Karpas-422 (cell line): Measurements from ENCODE around the gene RBBP6. TPM values are rescaled to one million over a fixed set of nuclear protein-coding genes. Genes with fewer than 3 reads are reported as not detected.
"Not testable (repeated sequence)": the region's sequence is repeated elsewhere in the genome, so short reads cannot be mapped to it uniquely, and the experiment has no call there.

Source experiments
- DNase-seq: peaks from one replicate; pipeline ENCODE4 v3.0.0-alpha.2; 2015
- H2AFZ ChIP-seq: fragments of 200-600 bp; sonication (generic); 2 replicates; pipeline ENCODE4 v1.6.1; 2014; ENCODE audit warnings: antibody characterized with exemption, low read length, mixed read lengths
- H3K27ac ChIP-seq: fragments of 200-600 bp; sonication (generic); 2 replicates; pipeline ENCODE4 v1.5.1; 2014; ENCODE audit warnings: mild to moderate bottlenecking, low read length, moderate library complexity
- H3K27me3 ChIP-seq: fragments of 200-600 bp; sonication (generic); 2 replicates; pipeline ENCODE4 v1.6.1; 2014; ENCODE audit warnings: low read length, mixed read lengths
- H3K36me3 ChIP-seq: fragments of 200-600 bp; sonication (generic); 2 replicates; pipeline ENCODE4 v1.6.1; 2014; ENCODE audit warnings: low read length, mixed read lengths; ENCODE audit not compliant: insufficient read depth
- H3K4me1 ChIP-seq: fragments of 200-600 bp; sonication (generic); 2 replicates; pipeline ENCODE4 v1.6.1; 2014; ENCODE audit warnings: mild to moderate bottlenecking, low read length, mixed read lengths
- H3K4me2 ChIP-seq: fragments of 200-600 bp; sonication (generic); 2 replicates; pipeline ENCODE4 v1.6.1; 2014; ENCODE audit warnings: low read length, low read depth, mild to moderate bottlenecking; ENCODE audit not compliant: poor library complexity, severe bottlenecking
- H3K4me3 ChIP-seq: fragments of 200-600 bp; sonication (generic); 2 replicates; pipeline ENCODE4 v1.5.1; 2014; ENCODE audit warnings: mild to moderate bottlenecking, antibody characterized with exemption, low read length, mixed read lengths
- H3K79me2 ChIP-seq: fragments of 200-600 bp; sonication (generic); 2 replicates; pipeline ENCODE4 v1.6.1; 2014; ENCODE audit warnings: mild to moderate bottlenecking, low read length, mixed read lengths
- H3K9ac ChIP-seq: fragments of 200-600 bp; sonication (generic); 2 replicates; pipeline ENCODE4 v1.6.0; 2014; ENCODE audit warnings: low read length
- H3K9me2 ChIP-seq: fragments of 200-600 bp; sonication (generic), shearing (Covaris generic); replicated peaks from 2 replicates; pipeline ENCODE4 v1.6.0; 2014; ENCODE audit warnings: mild to moderate bottlenecking, low read length, moderate library complexity; ENCODE audit not compliant: insufficient read depth
- H3K9me3 ChIP-seq: fragments of 300-700, 200-600 bp; sonication (generic); 2 replicates; pipeline ENCODE4 v1.6.1; 2014; ENCODE audit warnings: low read length, mixed read lengths
- H4K20me1 ChIP-seq: fragments of 200-600 bp; sonication (generic); 2 replicates; pipeline ENCODE4 v1.6.1; 2014; ENCODE audit warnings: mild to moderate bottlenecking, antibody characterized with exemption, low read length, low read depth; ENCODE audit not compliant: insufficient read depth
- total RNA-seq: library from RNA; depleted of rRNA; stranded (reverse); fragments of >200 nt; shearing (Covaris generic); gene quantifications from 2 replicates; pipeline ENCODE4 v1.2.3, GENCODE V29; 2014; ENCODE audit warnings: low replicate concordance

The RBBP6 gene
- total RNA-seq, 1 experiment from 2014 or later = 45.5 TPM

GRCh38 chr16:24555346-24555872, 16.0 kb downstream of the RBBP6 start:
- no peak for DNase-seq
- Histone ChIP-seq H3K9ac (no peak overlapping the region), H3K4me3 (no peak overlapping the region), H3K9me2 (no peaks in the 10 kb centered on the region), H3K9me3 (no peaks in the 10 kb centered on the region), H2AFZ (no peak overlapping the region), H3K27ac (no peak overlapping the region), H3K79me2 (peaks cover 70% of the 10 kb centered on the region), H3K4me2 (no peak overlapping the region), H3K4me1 (peaks cover 7% of the 10 kb centered on the region; the same call in 1 of the 2 replicates), H3K27me3 (no peaks in the 10 kb centered on the region), H3K36me3 (peaks cover 79% of the 10 kb centered on the region), H4K20me1 (peaks cover 12% of the 10 kb centered on the region)

GRCh38 chr16:24562811-24563210, 23.4 kb downstream of the RBBP6 start:
- Histone ChIP-seq H3K79me2 (peaks cover 8% of the 10 kb centered on the region), H3K27ac (no peak overlapping the region), H3K27me3 (no peaks in the 10 kb centered on the region), H4K20me1 (no peaks in the 10 kb centered on the region), H3K36me3 (peaks cover 87% of the 10 kb centered on the region), H3K4me3 (no peak overlapping the region), H3K9me3 (no peaks in the 10 kb centered on the region), H2AFZ (no peak overlapping the region), H3K9me2 (no peaks in the 10 kb centered on the region), H3K4me1 (peaks cover 4% of the 10 kb centered on the region; the same call in 1 of the 2 replicates), H3K4me2 (no peak overlapping the region), H3K9ac (no peak overlapping the region)
- DNase-seq = no peak

- no peaks in the 10 kb centered on the region for H3K9me2 ChIP-seq
- no peaks in the 10 kb centered on the region for H3K9me3 ChIP-seq
- no peak overlapping the region for H2AFZ ChIP-seq
- H3K27ac ChIP-seq = no peak overlapping the region
- H3K4me1 ChIP-seq = no peaks in the 10 kb centered on the region
- no peak overlapping the region for H3K9ac ChIP-seq
- H3K27me3 ChIP-seq = no peaks in the 10 kb centered on the region
- no peaks in the 10 kb centered on the region for H3K79me2 ChIP-seq
- H3K4me2 ChIP-seq = no peak overlapping the region
- peaks cover 89% of the 10 kb centered on the region for H3K36me3 ChIP-seq
- DNase-seq = no peak
- no peaks in the 10 kb centered on the region for H4K20me1 ChIP-seq
- no peak overlapping the region for H3K4me3 ChIP-seq
Observed at GRCh38 chr16:24568392-24568791, 29.0 kb downstream of the RBBP6 start.

GRCh38 chr16:24571096-24571495, 31.7 kb downstream of the RBBP6 start:
- peaks cover 68% of the 10 kb centered on the region for H3K36me3 ChIP-seq
- H2AFZ ChIP-seq = no peak overlapping the region
- no peaks in the 10 kb centered on the region for H3K4me1 ChIP-seq
- no peaks in the 10 kb centered on the region for H3K79me2 ChIP-seq
- no peaks in the 10 kb centered on the region for H3K9me2 ChIP-seq
- H3K27ac ChIP-seq = no peak overlapping the region
- no peaks in the 10 kb centered on the region for H3K9me3 ChIP-seq
- no peaks in the 10 kb centered on the region for H4K20me1 ChIP-seq
- no peak overlapping the region for H3K9ac ChIP-seq
- no peak for DNase-seq
- H3K4me2 ChIP-seq = no peak overlapping the region
- no peak overlapping the region for H3K4me3 ChIP-seq
- H3K27me3 ChIP-seq = no peaks in the 10 kb centered on the region

GRCh38 chr16:24572069-24572468, 32.7 kb downstream of the RBBP6 start:
- H3K9ac ChIP-seq = no peak overlapping the region
- no peak overlapping the region for H3K27ac ChIP-seq
- no peak overlapping the region for H3K4me3 ChIP-seq
- no peaks in the 10 kb centered on the region for H4K20me1 ChIP-seq
- DNase-seq = no peak
- H3K36me3 ChIP-seq = peaks cover 60% of the 10 kb centered on the region
- H3K4me2 ChIP-seq = no peak overlapping the region
- H3K4me1 ChIP-seq = no peaks in the 10 kb centered on the region
- no peak overlapping the region for H2AFZ ChIP-seq
- no peaks in the 10 kb centered on the region for H3K79me2 ChIP-seq
- no peaks in the 10 kb centered on the region for H3K27me3 ChIP-seq
- H3K9me3 ChIP-seq = no peaks in the 10 kb centered on the region
- no peaks in the 10 kb centered on the region for H3K9me2 ChIP-seq

GRCh38 chr16:24573141-24573540, 33.8 kb downstream of the RBBP6 start:
- Histone ChIP-seq H2AFZ (no peak overlapping the region), H3K4me1 (no peaks in the 10 kb centered on the region), H3K9ac (no peak overlapping the region), H3K27ac (no peak overlapping the region), H3K36me3 (peaks cover 50% of the 10 kb centered on the region), H3K4me2 (no peak overlapping the region), H3K79me2 (no peaks in the 10 kb centered on the region), H3K4me3 (no peak overlapping the region), H3K9me3 (no peaks in the 10 kb centered on the region), H3K27me3 (no peaks in the 10 kb centered on the region), H4K20me1 (no peaks in the 10 kb centered on the region), H3K9me2 (no peaks in the 10 kb centered on the region)
- DNase-seq = no peak

GRCh38 chr16:24574515-24575485, 35.4 kb downstream of the RBBP6 start:
- peak; percentile 25 for DNase-seq
- not testable (repeated sequence) for H4K20me1 ChIP-seq, H3K27ac ChIP-seq, H3K79me2 ChIP-seq, H3K9me2 ChIP-seq, H3K27me3 ChIP-seq, H3K4me3 ChIP-seq, H3K9ac ChIP-seq, H2AFZ ChIP-seq, H3K4me2 ChIP-seq, H3K9me3 ChIP-seq, H3K4me1 ChIP-seq
- H3K36me3 ChIP-seq = peaks cover 33% of the 10 kb centered on the region

- not testable (repeated sequence) for H3K79me2 ChIP-seq, H4K20me1 ChIP-seq, H3K4me2 ChIP-seq, H3K27me3 ChIP-seq, H3K9ac ChIP-seq, H3K27ac ChIP-seq, H3K4me3 ChIP-seq, H2AFZ ChIP-seq, H3K4me1 ChIP-seq, H3K9me2 ChIP-seq, H3K9me3 ChIP-seq
- DNase-seq = peak; percentile 37
- H3K36me3 ChIP-seq = peaks cover 25% of the 10 kb centered on the region
Observed at GRCh38 chr16:24575791-24576190, 36.4 kb downstream of the RBBP6 start.
